Measurements from ENCODE around the gene RAP1A.

RAP1A gene

DNA sequence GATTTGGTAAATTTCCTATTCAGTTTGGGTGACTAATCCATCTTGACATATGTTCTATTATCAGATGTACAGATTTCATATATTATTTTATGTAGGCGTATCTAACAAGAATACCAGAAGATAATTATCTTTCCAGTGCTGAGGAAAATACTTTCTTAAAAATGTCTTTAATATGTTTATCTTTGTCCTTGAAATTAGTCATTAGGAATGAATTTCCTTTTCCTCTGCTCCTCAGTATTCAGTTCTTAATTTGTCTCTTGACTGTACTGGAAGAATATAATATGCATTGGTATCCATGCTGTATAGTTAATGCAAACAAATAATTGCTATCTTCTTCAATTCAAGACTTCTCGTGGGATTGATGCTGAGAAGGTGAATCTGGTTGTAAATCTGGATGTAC, 142.7 kb downstream of the RAP1A start:
- no peak for DNase-seq (ENCODE audit: low spot score)

All from hematopoietic multipotent progenitor cell treated with erythropoietin and hydrocortisone succinate and interleukin-3 and kit ligand, for 15 days (in vitro differentiated cells).